Tibial nerve (tissue), 4 donors: Measurements from ENCODE around the gene CCN2. TPM values are rescaled to one million over a fixed set of nuclear protein-coding genes. Genes with fewer than 3 reads are reported as not detected.
A peak's percentile ranks its signal among the peaks of the same experiment; 100 is the strongest.

ENCODE experiments used
- DNase-seq, 2 donors: peaks; one replicate each; pipeline ENCODE4 v3.0.0-alpha.2; 2019; ENCODE audit warnings: low spot score in 2 of 2
- H3K27ac ChIP-seq, 4 donors: fragments of 200-600 bp; sonication (generic) in 3 of 4; one replicate each; pipeline ENCODE4 v1.5.1; 2017 to 2019; ENCODE audit warnings: mild to moderate bottlenecking in 1 of 4
- H3K27me3 ChIP-seq, 2 donors: fragments of 200-600 bp; sonication (generic) in 1 of 2; one replicate each; pipeline versions ENCODE4 v1.5.1 to v1.6.0; 2017 to 2019
- H3K36me3 ChIP-seq, 3 donors: fragments of 200-600 bp; sonication (generic); one replicate each; pipeline ENCODE4 v1.5.1; 2018 to 2019
- H3K4me1 ChIP-seq, 4 donors: fragments of 200-600 bp; sonication (generic) in 3 of 4; one replicate each; pipeline ENCODE4 v1.5.1; 2017 to 2019
- H3K4me3 ChIP-seq, 4 donors: fragments of 200-600 bp; sonication (generic) in 3 of 4; one replicate each; pipeline ENCODE4 v1.5.1; 2017 to 2019; ENCODE audit warnings: mild to moderate bottlenecking in 1 of 4, moderate library complexity in 1 of 4
- H3K9me3 ChIP-seq, 4 donors: fragments of 200-600 bp; sonication (generic) in 3 of 4; one replicate each; pipeline ENCODE4 v1.5.1; 2017 to 2019
- EP300 ChIP-seq, 2 donors: sonication (generic); formaldehyde crosslinking; IDR thresholded peaks; one replicate each; pipeline ENCODE4 v1.6.1; 2017; ENCODE audit warnings: antibody characterized with exemption in 2 of 2, mild to moderate bottlenecking in 1 of 2
- POLR2A ChIP-seq, 2 donors: fragments of 450-650 bp; IDR thresholded peaks; one replicate each; pipeline ENCODE4 v1.6.1; 2017; ENCODE audit warnings: antibody characterized with exemption in 2 of 2, mild to moderate bottlenecking in 2 of 2, moderate library complexity in 2 of 2
- WGBS, 2 donors: methylation state at CpG; one replicate each; pipeline ENCODE4 v1.1.5; 2018; 5-methylcytosine and 5-hydroxymethylcytosine counted together
- total RNA-seq, 4 donors: library from RNA; depleted of rRNA; stranded (reverse); fragments of >200 nt; gene quantifications; one replicate each; pipeline ENCODE4 v1.1.0, GENCODE V29; 2016
- TF ChIP-seq, protein P1 (sequence below), 5 experiments: fragments of 200-600 bp in 3 of 5; fragments of 450-650 bp in 2 of 5; sonication (generic) in 3 of 5; IDR thresholded peaks; one replicate each; pipeline ENCODE4 v1.5.1; 2016 to 2019; ENCODE audit warnings: antibody characterized with exemption in 5 of 5, mild to moderate bottlenecking in 3 of 5, moderate library complexity in 2 of 5

Gene CCN2
- total RNA-seq, 4 donors from 2014 or later, result 206 to 411 (median 307) TPM

DNA sequence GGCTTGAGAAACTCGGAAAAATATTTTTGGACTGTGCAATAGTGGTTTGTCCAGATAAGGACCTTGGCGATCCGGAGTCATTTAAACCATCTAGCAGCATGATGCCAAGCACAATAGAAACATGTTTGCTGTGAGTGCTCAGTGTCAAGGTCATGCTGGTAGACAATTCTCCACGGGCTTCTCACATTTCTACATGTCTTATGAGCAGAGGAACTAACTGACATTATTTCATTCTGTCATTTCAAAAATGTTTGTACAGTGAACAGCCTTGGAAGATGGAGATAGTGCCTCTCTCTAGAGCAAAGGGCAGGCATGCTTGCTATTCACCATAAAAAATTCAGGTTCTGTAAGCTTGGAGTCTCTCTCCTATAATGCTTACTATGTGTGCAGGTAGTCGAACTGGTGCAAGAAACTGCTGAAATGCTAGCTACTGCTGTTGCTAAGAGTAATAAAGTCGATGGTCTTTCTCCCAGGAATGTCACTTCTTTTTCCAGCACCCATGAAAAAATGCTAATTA is 25.4 kb upstream of the CCN2 start:
- Histone ChIP-seq H3K36me3 (no peaks in the 10 kb centered on the region), H3K4me1 (peaks cover 0 to 33% (median 2%) of the 10 kb centered on the region in 4 donors), H3K9me3 (no peaks in the 10 kb centered on the region), H3K27ac (no peak overlapping the region), H3K27me3 (no peaks in the 10 kb centered on the region), H3K4me3 (no peak overlapping the region)
- DNase-seq, result no peak
- TF ChIP-seq EP300 (IDR thresholded peaks at IDR 0.05) (peak in 1 of 2 donors; percentile 15), POLR2A (IDR thresholded peaks at IDR 0.05) (no peak)
- TF ChIP-seq, protein P1, sequence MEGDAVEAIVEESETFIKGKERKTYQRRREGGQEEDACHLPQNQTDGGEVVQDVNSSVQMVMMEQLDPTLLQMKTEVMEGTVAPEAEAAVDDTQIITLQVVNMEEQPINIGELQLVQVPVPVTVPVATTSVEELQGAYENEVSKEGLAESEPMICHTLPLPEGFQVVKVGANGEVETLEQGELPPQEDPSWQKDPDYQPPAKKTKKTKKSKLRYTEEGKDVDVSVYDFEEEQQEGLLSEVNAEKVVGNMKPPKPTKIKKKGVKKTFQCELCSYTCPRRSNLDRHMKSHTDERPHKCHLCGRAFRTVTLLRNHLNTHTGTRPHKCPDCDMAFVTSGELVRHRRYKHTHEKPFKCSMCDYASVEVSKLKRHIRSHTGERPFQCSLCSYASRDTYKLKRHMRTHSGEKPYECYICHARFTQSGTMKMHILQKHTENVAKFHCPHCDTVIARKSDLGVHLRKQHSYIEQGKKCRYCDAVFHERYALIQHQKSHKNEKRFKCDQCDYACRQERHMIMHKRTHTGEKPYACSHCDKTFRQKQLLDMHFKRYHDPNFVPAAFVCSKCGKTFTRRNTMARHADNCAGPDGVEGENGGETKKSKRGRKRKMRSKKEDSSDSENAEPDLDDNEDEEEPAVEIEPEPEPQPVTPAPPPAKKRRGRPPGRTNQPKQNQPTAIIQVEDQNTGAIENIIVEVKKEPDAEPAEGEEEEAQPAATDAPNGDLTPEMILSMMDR (IDR thresholded peaks at IDR 0.05), result no peak
- WGBS, 2 donors, result 46 to 51% methylated on average over 6 of the region's 6 CpGs

DNA sequence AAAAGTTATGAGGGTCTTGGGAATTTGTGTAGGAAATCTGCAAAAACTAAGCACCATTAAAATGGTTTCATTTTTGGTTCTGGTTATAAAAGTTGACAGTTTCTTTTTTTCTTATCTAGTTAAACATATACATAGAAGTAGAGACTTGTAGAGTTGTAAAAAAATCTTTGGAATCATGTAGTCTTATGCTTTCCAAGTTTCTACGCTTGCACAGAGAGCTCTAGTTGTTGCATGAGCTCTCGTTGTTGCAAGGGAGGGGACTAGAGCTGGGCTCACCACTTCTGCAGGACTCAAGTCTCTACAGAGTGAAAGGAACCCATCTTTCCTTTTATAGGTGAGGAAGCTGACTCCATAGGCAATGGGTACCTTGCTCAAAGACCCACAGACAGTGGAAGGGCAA is 21.6 kb upstream of the CCN2 start:
- H3K4me3 ChIP-seq, result no peak overlapping the region
- H3K4me1 ChIP-seq, result peaks cover 0 to 10% (median 0%) of the 10 kb centered on the region in 4 donors
- 69 to 74% methylated on average over 2 of the region's 2 CpGs for WGBS, 2 donors
- TF ChIP-seq POLR2A (IDR thresholded peaks at IDR 0.05) (no peak), EP300 (IDR thresholded peaks at IDR 0.05) (no peak)
- TF ChIP-seq, protein P1 (IDR thresholded peaks at IDR 0.05), result no peak
- no peaks in the 10 kb centered on the region for H3K27me3 ChIP-seq
- H3K27ac ChIP-seq, result no peak overlapping the region
- no peaks in the 10 kb centered on the region for H3K9me3 ChIP-seq
- H3K36me3 ChIP-seq, result no peaks in the 10 kb centered on the region
- DNase-seq, result no peak

DNA sequence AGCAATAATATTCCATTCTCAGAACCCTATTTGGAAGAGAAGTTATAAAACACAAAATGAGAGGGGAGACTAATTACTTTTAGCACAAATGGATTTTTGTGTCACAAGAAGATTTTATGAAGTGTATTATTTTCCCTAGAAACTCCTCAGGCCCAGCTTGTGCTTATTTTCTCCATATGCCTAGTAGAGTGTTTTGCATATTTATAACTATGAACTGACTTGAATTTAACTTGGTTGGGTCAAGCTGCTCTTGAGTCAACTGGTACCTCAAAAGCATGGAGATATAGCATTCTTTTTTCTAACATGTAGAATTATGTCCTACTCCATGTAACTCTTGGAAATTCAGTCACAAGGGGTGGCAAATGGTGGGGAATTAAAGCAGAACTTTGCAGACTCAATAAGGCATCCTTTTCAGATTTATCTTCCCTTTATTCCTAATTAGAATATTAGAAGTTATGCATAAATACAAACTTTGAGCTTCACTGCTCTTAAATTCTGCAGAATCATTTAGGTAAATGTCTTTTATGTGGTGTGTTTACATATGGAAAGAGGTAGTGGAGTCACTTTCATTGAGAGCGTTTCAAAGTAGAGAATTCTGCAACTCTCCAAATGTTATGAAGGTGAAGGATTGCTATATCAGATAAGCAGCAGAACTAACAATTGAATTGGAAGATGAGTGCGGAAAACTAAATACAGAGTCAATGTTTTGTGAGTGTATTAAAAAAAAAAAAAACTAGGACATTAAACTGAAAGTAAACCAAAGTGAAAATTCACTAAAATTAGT is 19.1 kb upstream of the CCN2 start:
- 92 to 95% methylated on average over 2 of the region's 2 CpGs for WGBS, 2 donors

DNA sequence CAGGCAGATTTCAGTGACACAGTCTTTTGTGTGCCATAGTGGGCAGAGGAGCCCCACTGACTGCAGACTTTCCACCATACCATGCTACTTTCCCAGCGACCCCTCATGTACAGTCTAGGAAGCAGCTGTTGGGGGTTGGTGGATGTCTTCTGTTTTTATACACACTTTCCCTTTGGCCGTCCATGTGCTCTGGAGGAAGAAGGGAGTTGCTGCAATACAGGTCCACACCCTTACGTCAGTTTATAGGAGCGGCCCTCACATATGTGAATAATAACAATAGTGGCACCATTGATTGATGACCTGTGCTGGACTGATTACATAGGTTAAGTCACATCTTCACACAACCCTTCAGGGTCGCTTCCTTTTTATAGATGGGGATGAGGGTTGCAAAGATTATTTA is 17.5 kb upstream of the CCN2 start:
- no peaks in the 10 kb centered on the region for H3K9me3 ChIP-seq
- no peak overlapping the region for H3K4me3 ChIP-seq
- no peaks in the 10 kb centered on the region for H3K4me1 ChIP-seq
- TF ChIP-seq EP300 (IDR thresholded peaks at IDR 0.05) (no peak), POLR2A (IDR thresholded peaks at IDR 0.05) (no peak)
- TF ChIP-seq, protein P1 (IDR thresholded peaks at IDR 0.05), result no peak
- no peak for DNase-seq
- H3K36me3 ChIP-seq, result no peaks in the 10 kb centered on the region
- WGBS, 2 donors, result 85 to 98% methylated on average over 5 of the region's 5 CpGs
- no peaks in the 10 kb centered on the region for H3K27me3 ChIP-seq
- no peak overlapping the region for H3K27ac ChIP-seq

More for the DNA sequence above, 19.1 kb upstream of the CCN2 start:
- no peak overlapping the region for H3K27ac ChIP-seq
- H3K4me3 ChIP-seq, result no peak overlapping the region
- H3K27me3 ChIP-seq, result no peaks in the 10 kb centered on the region
- no peaks in the 10 kb centered on the region for H3K4me1 ChIP-seq
- TF ChIP-seq POLR2A (IDR thresholded peaks at IDR 0.05) (no peak), EP300 (IDR thresholded peaks at IDR 0.05) (no peak)
- TF ChIP-seq, protein P1 (IDR thresholded peaks at IDR 0.05), result no peak
- no peaks in the 10 kb centered on the region for H3K36me3 ChIP-seq
- H3K9me3 ChIP-seq, result no peaks in the 10 kb centered on the region
- DNase-seq, result no peak

DNA sequence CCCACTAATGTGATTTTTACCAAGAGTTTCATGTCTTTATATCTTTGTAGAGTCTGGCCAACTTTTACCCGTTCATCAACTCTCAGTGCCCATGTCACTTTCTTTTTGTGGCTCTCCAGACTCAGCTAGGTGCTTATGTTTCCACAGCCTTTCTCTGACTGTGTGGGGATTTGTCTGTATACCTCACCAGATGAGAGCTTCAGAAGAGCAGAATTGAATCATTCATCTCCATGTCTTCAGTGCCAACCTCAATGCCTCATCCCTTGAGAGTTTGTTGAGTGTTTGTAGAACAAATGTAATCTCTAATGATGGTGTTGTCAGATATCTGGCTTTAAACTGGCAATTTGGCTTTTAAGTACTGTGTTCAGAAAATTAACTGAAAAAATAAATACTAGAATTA is 16.8 kb upstream of the CCN2 start:
- Histone ChIP-seq H3K27me3 (no peaks in the 10 kb centered on the region), H3K4me1 (no peaks in the 10 kb centered on the region), H3K27ac (no peak overlapping the region), H3K36me3 (no peaks in the 10 kb centered on the region), H3K9me3 (no peaks in the 10 kb centered on the region), H3K4me3 (no peak overlapping the region)
- no peak for TF ChIP-seq EP300 (IDR thresholded peaks at IDR 0.05)
- TF ChIP-seq, protein P1 (IDR thresholded peaks at IDR 0.05), result no peak
- no peak for TF ChIP-seq POLR2A (IDR thresholded peaks at IDR 0.05)
- 36 to 91% methylated on average over 1 of the region's 1 CpG for WGBS, 2 donors
- DNase-seq, result no peak
